CD14-positive monocyte (primary cell): ENCODE results near the gene LY6G5B. TPM values are rescaled to one million over a fixed set of nuclear protein-coding genes. Genes with fewer than 3 reads are reported as not detected.

Experiments
- DNase-seq, 3 donors: peaks; one replicate each; pipeline ENCODE4 v3.0.0-alpha.2; 2011 to 2022
- H2AFZ ChIP-seq: 2 replicates; pipeline ENCODE4 v1.6.0; 2012; ENCODE audit warnings: mild to moderate bottlenecking, low read depth, low read length, inconsistent platforms; ENCODE audit not compliant: insufficient read depth, poor library complexity, severe bottlenecking
- H3K27ac ChIP-seq, 2 donors: 1 replicate in 1 of 2; 2 replicates in 1 of 2; pipeline ENCODE4 v1.5.1; 2012 to 2013; ENCODE audit warnings: low read length in 2 of 2, control low read depth in 1 of 2, inconsistent platforms in 1 of 2, low read depth in 1 of 2, mild to moderate bottlenecking in 1 of 2
- H3K27me3 ChIP-seq, 2 donors: one replicate each; pipeline versions ENCODE4 v1.6.0 to v1.6.1; 2011 to 2013; ENCODE audit warnings: low read length in 2 of 2; ENCODE audit not compliant: control insufficient read depth in 2 of 2, insufficient read depth in 2 of 2
- H3K36me3 ChIP-seq, 2 donors: replicated peaks in 1 of 2; 1 replicate in 1 of 2; 2 replicates in 1 of 2; pipeline versions ENCODE4 v1.5.1 to v1.6.1; 2012 to 2013; ENCODE audit warnings: low read length in 2 of 2, control low read depth in 1 of 2, inconsistent platforms in 1 of 2, mild to moderate bottlenecking in 1 of 2; ENCODE audit not compliant: insufficient read depth in 2 of 2, control insufficient read depth in 1 of 2
- H3K4me1 ChIP-seq, 2 donors: 1 replicate in 1 of 2; 2 replicates in 1 of 2; pipeline versions ENCODE4 v1.5.1 to v1.6.1; 2012 to 2013; ENCODE audit warnings: low read length in 2 of 2, control low read depth in 1 of 2, inconsistent platforms in 1 of 2, mild to moderate bottlenecking in 1 of 2, moderate library complexity in 1 of 2; ENCODE audit not compliant: insufficient read depth in 2 of 2, control insufficient read depth in 1 of 2
- H3K4me2 ChIP-seq: replicated peaks from 2 replicates; pipeline ENCODE3; 2012; ENCODE audit warnings: low read length, moderate library complexity, mild to moderate bottlenecking; ENCODE audit not compliant: poor library complexity, severe bottlenecking; ENCODE audit errors: extremely low read depth
- H3K4me3 ChIP-seq, 3 experiments: fragments of 200-600 bp in 1 of 3; sonication (generic) in 1 of 3; replicated peaks in 1 of 3; 1 replicate in 2 of 3; 2 replicates in 1 of 3; pipeline ENCODE4 v1.5.1; 2011 to 2013; ENCODE audit warnings: low read length in 3 of 3, mild to moderate bottlenecking in 3 of 3, control low read depth in 2 of 3, low read depth in 2 of 3, inconsistent platforms in 1 of 3, moderate library complexity in 1 of 3
- H3K79me2 ChIP-seq: 2 replicates; pipeline ENCODE4 v1.6.0; 2012; ENCODE audit warnings: mild to moderate bottlenecking, control low read depth, inconsistent platforms, low read length, moderate library complexity; ENCODE audit not compliant: insufficient read depth
- H3K9ac ChIP-seq: 2 replicates; pipeline ENCODE4 v1.6.0; 2017; ENCODE audit warnings: low read length, mild to moderate bottlenecking; ENCODE audit not compliant: insufficient read depth, poor library complexity, severe bottlenecking
- H3K9me3 ChIP-seq, 2 donors: replicated peaks in 1 of 2; 1 replicate in 1 of 2; 2 replicates in 1 of 2; pipeline versions ENCODE4 v1.5.1 to v1.6.1; 2012 to 2013; ENCODE audit warnings: low read length in 2 of 2, control low read depth in 1 of 2; ENCODE audit not compliant: control insufficient read depth in 1 of 2, insufficient read depth in 1 of 2
- H4K20me1 ChIP-seq: 2 replicates; pipeline ENCODE4 v1.6.0; 2012; ENCODE audit warnings: mild to moderate bottlenecking, low read length, control low read depth, moderate library complexity; ENCODE audit not compliant: insufficient read depth
- H3K27ac Mint-ChIP-seq, 7 donors: one replicate each; pipeline ENCODE4 v1.8.0; 2020; ENCODE audit warnings: mild to moderate bottlenecking in 7 of 7, mixed read lengths in 7 of 7, moderate library complexity in 6 of 7, inconsistent platforms in 2 of 7
- H3K27me3 Mint-ChIP-seq, 3 donors: one replicate each; pipeline ENCODE4 v1.8.0; 2021 to 2022; ENCODE audit warnings: low read depth in 3 of 3, mild to moderate bottlenecking in 3 of 3, mixed read lengths in 3 of 3, moderate library complexity in 3 of 3, inconsistent platforms in 1 of 3
- H3K36me3 Mint-ChIP-seq, 2 donors: one replicate each; pipeline ENCODE4 v1.8.0; 2020; ENCODE audit warnings: mixed read lengths in 2 of 2, inconsistent platforms in 1 of 2, mild to moderate bottlenecking in 1 of 2
- H3K4me1 Mint-ChIP-seq: one replicate; pipeline ENCODE4 v1.8.0; 2020; ENCODE audit warnings: mild to moderate bottlenecking, mixed read lengths
- H3K4me3 Mint-ChIP-seq, 2 donors: one replicate each; pipeline ENCODE4 v1.8.0; 2020; ENCODE audit warnings: mild to moderate bottlenecking in 2 of 2, mixed read lengths in 2 of 2, moderate library complexity in 1 of 2
- H3K9me3 Mint-ChIP-seq, 7 donors: one replicate each; pipeline ENCODE4 v1.8.0; 2020 to 2022; ENCODE audit warnings: mixed read lengths in 7 of 7, mild to moderate bottlenecking in 6 of 7, moderate library complexity in 6 of 7, inconsistent platforms in 2 of 7
- CTCF ChIP-seq: fragments of 200-600 bp; IDR thresholded peaks from one replicate; pipeline ENCODE4 v1.8.0; 2022; ENCODE audit warnings: antibody characterized with exemption, mild to moderate bottlenecking
- WGBS: methylation state at CpG from one replicate; pipeline ENCODE4 v1.1.5; 2013; ENCODE audit warnings: missing lambda C conversion rate; ENCODE audit not compliant: insufficient coverage; 5-methylcytosine and 5-hydroxymethylcytosine counted together
- intact Hi-C, 2 donors: fragments of 100-400 bp; cut with micrococcal nuclease; formaldehyde crosslinking; loops; one replicate each; pipeline versions ENCODE4 v1.15.0 to v1.15.1; 2023
- polyA plus RNA-seq, 3 donors: library from polyadenylated mRNA; depleted of rRNA in 1 of 3; unstranded in 2 of 3; stranded (reverse) in 1 of 3; fragments of 300-500 nt in 2 of 3; fragments of >200 nt in 1 of 3; fragmentation: Illumina TruSeq in 2 of 3; gene quantifications; 1 replicate in 2 of 3; 2 replicates in 1 of 3; pipeline ENCODE4 v1.2.3, GENCODE V29; 2012 to 2021

Gene LY6G5B
- polyA plus RNA-seq, 3 donors, result 0.17 to 55.1 TPM; not detected in 1

DNA sequence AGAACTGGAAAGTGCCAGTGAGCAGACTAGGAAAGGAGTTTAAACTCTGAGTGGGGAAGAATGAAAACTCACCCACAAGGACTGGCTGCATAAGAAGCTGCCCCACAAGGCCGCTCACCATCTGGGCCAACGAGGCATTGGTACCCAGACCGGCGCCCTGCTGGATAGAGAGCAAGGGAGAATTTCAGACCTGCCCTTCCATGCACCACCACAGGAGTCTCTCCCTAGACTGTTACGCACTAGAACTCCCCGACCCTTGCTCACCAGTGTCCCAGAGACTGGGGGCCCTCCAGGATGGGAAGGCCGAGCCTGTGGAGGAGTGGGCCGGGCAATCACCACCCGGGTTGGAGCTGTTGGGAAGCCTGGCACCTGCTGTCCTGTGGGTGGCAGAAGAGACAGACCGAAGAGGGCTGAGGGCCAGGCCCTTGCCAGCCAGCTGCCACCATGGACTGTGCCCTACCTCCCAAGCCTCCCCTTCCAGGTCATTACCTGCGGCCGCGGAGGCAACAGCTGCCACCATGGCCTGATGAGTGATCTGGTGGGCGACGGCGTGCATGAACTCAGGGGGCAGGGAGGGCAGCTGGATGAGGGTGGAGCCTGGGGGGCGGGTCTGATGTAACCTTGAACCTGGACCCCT, 25.8 kb upstream of the LY6G5B start:
- no peaks in the 10 kb centered on the region for H3K4me1 ChIP-seq
- Mint-ChIP-seq H3K27ac (no peak overlapping the region), H3K36me3 (peaks cover 87 to 99% of the 10 kb centered on the region in 2 donors), H3K4me3 (no peak overlapping the region), H3K27me3 (no peaks in the 10 kb centered on the region), H3K4me1 (no peaks in the 10 kb centered on the region), H3K9me3 (no peaks in the 10 kb centered on the region)
- H3K9ac ChIP-seq, result no peak overlapping the region
- H2AFZ ChIP-seq, result no peak overlapping the region
- no peak for DNase-seq
- peaks cover 78% of the 10 kb centered on the region for H4K20me1 ChIP-seq
- H3K27me3 ChIP-seq, result no peaks in the 10 kb centered on the region
- peaks cover 94 to 98% of the 10 kb centered on the region in 2 donors for H3K36me3 ChIP-seq
- H3K27ac ChIP-seq, result peak overlapping the region in 1 of 2 donors; percentile 1
- WGBS, result 98% methylated on average over 6 of the region's 17 CpGs
- intact Hi-C loops, result no loop called here
- no peak for TF ChIP-seq CTCF
- H3K9me3 ChIP-seq, result no peaks in the 10 kb centered on the region
- peaks cover 16% of the 10 kb centered on the region for H3K79me2 ChIP-seq
- no peak overlapping the region for H3K4me2 ChIP-seq
- no peak overlapping the region for H3K4me3 ChIP-seq

- TF ChIP-seq CTCF, result no peak
- intact Hi-C loops, result no loop called here
- H3K27me3 ChIP-seq, result no peaks in the 10 kb centered on the region
- no peak overlapping the region for H3K27ac ChIP-seq
- H3K27ac Mint-ChIP-seq, result peak overlapping the region in 4 of 7 donors; percentile 27 to 67 (median 34)
- no peak overlapping the region for H2AFZ ChIP-seq
- no peak overlapping the region for H3K4me3 Mint-ChIP-seq
- no peaks in the 10 kb centered on the region for H3K9me3 ChIP-seq
- H4K20me1 ChIP-seq, result peaks cover 71% of the 10 kb centered on the region
- H3K4me1 Mint-ChIP-seq, result no peaks in the 10 kb centered on the region
- H3K4me1 ChIP-seq, result no peaks in the 10 kb centered on the region
- peaks cover 29% of the 10 kb centered on the region for H3K79me2 ChIP-seq
- no peak for DNase-seq
- no peak overlapping the region for H3K4me3 ChIP-seq
- H3K27me3 Mint-ChIP-seq, result no peaks in the 10 kb centered on the region
- peaks cover 87 to 99% of the 10 kb centered on the region in 2 donors for H3K36me3 Mint-ChIP-seq
- H3K9me3 Mint-ChIP-seq, result no peaks in the 10 kb centered on the region
- H3K4me2 ChIP-seq, result no peak overlapping the region
- 98% methylated on average over 9 of the region's 9 CpGs for WGBS
- H3K36me3 ChIP-seq, result peaks cover 90 to 98% of the 10 kb centered on the region in 2 donors
- no peak overlapping the region for H3K9ac ChIP-seq
These were observed 24.5 kb upstream of the LY6G5B start for GRCh38 chr6:31645325-31645724.
